Stimulated activated CD4-positive, alpha-beta T cell treated with anti-CD3 and anti-CD28 coated beads, Interleukin-1b, Interleukin-23, amount 100 ng/mL, for 48 hours (primary cell): ENCODE data around the gene SMYD3.
"Not testable (repeated sequence)": the region's sequence is repeated elsewhere in the genome, so short reads cannot be mapped to it uniquely, and the experiment has no call there.

Source experiments
- DNase-seq: peaks from one replicate; pipeline ENCODE4 v3.0.0-alpha.2; 2020

The SMYD3 gene

DNA sequence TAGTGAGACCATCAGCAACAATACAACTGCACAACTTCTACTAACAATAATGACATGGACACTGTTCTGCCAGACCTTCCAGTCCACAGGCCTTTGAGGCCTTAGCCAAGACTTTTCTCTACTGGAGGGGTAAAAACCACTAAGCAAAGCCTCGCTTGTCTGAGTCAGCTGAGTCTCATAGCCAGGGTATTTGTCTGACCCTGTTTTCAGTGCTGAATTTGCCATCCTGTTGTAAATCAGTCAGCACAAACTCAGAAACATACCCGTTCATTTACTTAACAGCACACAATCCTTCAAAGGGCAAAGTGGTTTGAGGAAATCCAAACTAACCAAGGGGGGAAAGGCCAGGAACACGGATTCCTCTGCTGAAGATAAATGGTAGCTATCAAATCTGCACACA, 537.8 kb downstream of the SMYD3 start:
- DNase-seq = no peak

DNA sequence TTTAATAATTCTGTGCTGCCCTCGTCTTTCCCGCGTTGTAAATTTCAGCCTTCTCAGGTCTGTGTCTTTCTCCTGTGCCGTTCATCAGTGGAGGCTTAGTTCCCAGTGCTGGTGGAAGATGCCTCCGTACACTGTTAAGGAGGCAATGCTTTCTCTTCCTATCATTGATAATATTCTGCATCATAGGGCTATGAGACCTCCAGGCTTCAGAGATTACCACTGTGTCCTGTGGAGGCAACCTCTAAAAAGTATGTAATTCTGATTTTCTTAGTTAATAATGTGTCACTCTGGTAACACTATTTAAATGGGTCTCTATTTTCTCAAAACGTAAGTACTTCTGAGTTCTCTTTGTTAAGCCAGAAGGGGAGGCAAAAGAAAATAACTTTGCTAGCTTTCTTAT, 538.3 kb downstream of the SMYD3 start:
- no peak for DNase-seq

DNA sequence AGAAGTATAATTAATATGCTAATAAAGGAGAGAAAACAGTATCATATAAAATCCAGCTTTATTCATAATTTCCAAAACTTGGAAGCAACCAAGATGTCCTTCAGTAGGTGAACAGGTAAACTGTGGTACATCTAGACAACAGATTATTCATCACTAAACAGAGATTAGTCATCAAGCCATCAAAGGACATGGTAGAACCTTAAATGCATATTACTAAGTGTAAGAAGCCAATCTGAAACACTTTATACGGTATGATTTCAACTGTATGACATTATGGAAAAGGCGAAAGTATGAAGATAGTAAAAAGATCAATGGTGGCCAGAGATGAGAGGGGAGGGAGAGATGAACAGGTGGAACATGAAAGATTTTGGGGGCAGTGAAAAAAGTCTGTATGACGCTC, 541.7 kb downstream of the SMYD3 start:
- no peak for DNase-seq

DNA sequence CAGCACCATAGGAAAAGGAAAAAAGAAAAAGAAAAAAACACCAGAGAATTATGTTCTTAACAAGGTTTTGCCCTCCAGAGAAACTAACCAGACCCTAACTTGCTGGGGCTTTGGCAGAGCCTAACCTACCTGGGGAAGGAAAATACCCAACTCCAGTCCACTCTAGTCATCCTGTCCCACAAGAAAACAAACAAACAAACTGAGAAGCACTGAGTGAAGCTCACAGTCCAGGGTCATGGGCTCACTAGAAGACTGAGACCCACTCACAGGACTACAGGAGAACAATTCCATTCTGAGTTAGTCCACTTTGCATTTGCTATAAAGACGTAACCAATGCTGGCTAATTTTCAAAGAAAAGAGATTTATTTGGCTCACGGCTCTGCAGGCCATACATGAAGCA, 543.4 kb downstream of the SMYD3 start:
- DNase-seq = no peak

DNA sequence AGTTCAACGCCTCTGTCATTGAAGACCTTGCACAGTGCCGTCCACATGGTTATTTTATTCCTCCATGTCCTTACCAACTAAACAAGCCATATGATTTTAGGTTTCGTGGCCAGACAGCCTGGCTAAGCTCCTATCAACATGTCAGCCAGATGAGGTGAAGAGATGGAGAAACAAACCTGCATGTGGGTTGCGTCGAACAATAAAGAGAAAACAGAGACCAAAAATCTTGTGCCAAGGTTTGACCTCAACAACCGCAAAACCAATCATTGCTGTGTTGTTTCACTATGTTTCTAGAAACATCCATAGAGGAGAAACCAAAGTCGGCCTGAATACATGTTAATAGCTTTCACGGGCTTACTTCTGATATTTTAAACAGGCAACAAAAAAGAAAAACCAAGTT, 544.6 kb downstream of the SMYD3 start:
- no peak for DNase-seq

DNA sequence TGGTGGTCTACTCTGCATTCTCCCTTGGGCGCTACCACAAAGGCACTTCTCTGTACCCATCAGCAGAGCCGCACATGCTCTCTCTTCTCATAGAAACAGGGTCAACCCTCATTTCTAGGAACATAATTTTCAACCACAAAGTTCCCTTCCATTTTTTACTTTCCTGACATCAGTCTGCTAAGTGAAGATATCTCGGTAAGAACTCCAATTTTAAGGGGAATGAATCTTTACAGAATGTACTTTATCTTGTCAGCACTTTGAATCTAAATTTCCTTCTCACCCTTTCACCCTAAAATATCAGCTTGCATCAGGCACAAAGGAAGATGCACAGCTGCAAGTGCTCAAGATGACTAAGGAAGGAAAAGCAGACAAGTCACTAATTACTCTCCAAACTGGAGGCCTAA, 545.9 kb downstream of the SMYD3 start:
- DNase-seq = no peak

DNA sequence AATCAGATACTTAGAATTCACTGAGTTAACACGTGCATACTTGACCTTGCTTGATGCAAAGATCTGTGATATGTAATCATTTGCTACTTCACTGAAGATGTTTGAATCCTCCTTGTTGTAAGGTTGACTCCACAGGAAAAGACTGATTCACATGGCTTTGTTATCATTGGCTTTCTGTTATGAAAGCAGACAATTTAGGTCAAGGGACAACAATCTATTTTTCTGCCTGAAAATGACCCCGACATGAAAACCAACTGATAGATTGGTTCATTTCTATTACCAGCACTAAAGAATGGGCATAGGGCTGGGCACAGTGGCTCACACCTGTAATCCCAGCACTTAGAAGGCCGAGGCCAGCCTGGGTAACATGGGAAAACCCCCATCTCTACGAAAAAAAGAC, 546.9 kb downstream of the SMYD3 start:
- no peak for DNase-seq

DNA sequence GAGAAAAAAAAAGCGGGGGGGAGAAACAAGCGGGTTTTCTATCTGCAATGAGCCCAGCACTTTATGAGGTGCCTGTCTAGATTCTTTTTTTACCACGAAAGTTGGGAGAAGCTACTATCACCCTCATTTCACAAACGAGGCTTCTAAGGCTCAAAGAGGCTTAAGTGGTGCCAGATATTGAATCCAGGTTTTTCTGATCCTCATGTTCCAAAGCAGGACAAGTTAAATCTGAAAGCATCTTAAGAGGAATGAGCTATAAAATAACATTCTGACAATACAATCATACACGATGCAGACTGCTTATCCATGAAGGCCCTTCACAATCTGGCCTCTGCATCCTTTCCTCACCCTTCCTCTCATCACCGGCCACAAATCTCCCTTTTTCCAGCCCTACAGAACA, 549.1 kb downstream of the SMYD3 start:
- no peak for DNase-seq

DNA sequence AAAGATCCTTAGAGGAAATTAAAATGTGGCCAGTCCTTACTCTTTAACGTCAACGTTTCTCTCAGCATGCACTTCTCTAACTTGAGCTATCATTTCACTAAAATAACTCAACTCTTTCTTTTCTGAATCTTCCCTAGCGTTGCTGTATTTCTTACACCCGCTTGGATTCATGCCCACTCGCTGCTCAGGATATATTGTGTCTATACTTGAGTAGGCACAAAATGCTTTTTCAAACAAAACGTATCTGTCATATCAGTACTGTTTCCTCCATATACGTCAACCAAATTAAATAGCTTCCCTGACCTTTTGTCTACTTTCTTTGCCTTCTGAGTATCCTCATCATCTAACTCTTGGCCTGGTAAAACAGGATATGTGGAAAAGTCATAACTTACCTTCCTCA, 549.7 kb downstream of the SMYD3 start:
- no peak for DNase-seq

DNA sequence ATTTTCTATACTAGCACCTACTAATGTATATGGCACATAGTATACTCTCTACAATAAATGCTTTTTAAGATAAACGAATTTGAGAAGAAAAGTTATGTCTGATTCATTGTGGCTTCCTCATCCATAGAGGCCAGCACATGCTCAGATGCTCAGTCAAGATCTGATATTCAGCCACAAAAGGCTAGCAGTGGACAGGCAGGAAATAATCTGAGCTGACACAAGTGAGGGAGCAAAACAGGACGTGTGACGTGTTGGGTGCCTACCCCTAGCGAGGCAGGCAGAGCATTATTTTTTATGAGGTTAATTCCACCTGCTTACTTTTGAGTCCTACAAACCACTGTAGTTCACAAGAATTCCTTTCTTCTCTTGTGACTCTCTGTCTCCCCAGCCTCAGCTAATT, 550.9 kb downstream of the SMYD3 start:
- peak; percentile 22 for DNase-seq

DNA sequence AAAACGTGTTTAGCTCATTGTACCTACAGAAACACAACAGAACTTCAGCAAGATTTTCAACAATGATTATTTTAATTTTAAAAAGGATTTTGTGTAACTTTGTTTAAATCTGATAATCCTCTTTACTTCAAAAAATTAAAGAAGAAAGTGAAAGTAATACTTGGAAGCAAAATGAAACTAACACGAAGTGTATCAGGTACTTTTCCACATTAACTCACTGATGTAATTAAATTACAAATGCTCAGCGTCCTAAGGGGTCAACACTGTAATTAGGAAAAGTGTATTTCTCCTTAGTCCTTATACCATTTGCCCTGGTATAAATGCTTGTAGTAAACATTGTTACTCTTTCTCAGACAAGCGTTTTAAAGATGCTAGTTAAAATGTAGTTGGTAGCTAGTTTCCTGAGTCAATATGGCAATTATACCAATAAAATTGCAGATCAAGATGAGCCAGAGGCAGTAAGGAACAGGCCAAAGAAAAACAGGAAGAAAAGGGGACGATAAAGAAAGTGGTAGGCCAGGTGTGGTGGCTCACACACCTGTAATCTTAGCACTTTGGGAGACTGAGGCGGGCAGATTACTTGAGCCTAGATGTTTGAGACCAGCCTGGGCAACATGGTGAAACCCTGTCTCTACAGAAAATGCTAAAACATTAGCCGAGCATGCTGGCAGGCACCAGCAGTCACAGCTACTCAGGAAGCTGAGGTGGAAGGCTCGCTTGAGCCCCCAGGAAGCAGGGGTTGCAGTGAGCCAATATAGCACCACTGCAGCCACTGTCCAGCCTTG, 553.0 kb downstream of the SMYD3 start:
- DNase-seq = no peak

DNA sequence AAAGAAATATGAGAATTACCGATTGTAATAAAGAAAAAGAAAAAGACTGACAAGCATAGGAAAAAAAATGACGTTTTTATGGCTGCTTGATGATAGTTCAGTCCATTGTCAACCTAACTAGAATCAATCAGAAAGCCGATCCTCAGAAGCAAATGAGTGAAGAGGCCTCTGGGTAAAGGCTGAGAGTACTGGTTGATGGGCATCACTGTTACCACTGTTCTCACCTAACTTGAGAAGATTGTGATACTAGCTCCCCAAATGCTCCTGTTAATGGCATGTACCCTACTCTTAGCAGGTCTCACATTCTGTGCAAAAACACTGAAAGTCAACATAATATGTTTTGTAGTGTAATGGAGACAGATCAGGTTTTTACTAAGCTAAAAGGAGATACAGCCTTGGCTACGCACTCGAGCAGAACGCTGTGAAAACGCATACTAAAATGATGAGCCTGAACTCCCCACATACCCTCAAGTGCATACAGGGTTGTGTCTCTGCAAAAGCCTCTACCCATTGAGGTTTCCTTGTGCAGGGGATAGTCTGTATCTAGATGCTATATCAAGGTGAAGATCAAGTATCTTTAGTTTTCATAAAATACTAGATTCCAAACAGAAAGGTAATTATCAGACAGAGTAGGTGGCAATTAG, 554.6 kb downstream of the SMYD3 start:
- no peak for DNase-seq

DNA sequence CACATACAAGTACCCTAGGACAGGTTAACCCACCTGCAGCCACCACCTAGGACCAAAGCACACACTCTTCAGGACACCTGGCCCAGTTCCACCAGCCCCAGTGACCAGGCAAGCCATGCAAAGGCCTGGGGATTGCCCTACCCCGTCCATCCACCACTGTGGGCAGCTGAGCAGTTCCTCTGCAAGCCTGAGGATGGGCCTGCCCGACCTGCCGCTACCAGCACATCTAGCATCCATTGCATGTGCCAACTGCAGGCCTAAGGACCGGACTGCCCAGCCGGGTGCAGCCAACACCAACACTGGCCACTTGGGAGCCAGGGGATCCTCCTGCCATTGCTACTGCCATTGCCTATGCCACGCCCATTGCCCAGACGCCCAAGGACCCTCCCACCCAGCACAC, 558.3 kb downstream of the SMYD3 start:
- DNase-seq = no peak

DNA sequence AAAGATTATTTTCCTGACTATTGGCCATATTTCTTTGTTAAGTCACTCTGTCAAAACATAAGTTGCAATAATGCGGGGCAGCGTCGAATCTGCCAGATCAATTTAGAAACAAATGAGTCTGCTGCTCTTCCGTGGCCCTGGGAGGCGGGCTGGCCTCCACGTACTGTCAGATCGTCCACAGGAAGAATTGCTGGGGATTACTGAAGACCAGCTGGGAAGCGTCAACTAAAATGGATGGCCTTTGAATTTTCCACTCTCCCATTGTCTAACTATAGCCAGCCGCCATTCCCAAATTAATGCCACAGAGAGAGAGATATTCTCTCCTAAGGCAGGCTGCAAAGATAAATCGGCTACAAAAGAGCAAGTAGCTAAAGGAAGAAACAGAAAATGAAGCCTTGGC, 560.2 kb downstream of the SMYD3 start:
- DNase-seq = no peak

DNA sequence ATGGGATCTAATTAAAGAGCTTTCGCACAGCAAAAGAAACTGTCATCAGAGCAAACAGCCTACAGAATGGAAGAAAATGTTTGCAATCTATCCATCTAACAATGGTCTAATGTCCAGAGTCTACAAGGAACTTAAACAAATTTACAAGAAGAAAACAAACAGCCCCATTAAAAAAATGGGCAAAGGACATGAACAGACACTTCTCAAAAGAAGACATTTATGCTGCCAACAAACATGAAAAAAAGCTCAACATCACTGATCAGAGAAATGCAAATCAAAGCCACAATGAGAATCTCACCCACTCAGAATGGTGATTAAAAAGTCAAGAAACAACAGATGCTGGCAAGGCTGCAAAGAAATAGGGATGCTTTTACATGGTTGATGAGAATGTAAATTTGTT, 561.9 kb downstream of the SMYD3 start:
- DNase-seq = not testable (repeated sequence)

DNA sequence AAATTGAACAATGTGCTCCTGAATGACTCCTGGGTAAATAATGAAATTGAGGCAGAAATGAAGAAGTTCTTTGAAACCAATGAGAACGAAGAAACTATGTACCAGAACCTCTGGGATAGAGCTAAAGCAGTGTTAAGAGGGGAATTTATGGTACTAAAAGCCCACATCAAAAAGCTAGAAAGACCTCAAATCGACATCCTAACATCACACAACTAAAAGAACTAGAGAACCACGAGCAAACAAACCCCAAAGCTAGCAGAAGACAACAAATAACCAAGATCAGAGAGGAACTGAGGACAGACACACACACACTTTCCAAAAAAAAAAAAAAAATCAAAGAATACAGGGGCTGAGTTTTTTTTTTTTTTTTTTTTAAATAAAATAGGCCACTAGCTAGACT, 564.2 kb downstream of the SMYD3 start:
- DNase-seq = no peak

DNA sequence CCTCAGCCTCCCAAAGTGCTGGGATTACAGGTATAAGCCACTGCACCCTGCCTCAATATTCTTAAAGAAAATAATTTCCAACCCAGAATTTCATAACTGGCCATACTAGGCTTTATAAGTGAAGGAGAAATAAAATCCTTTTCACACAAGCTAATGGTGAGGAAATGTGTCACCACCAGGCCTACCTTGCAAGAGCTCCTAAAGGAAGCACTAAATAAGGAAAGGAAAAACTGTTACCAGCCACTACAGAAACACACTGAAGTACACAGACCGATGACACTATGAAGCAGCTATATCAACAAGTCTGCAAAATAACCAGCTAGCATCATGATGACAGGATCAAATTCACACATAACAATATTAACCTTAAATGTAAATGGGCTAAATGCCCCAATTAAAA, 565.3 kb downstream of the SMYD3 start:
- not testable (repeated sequence) for DNase-seq

DNA sequence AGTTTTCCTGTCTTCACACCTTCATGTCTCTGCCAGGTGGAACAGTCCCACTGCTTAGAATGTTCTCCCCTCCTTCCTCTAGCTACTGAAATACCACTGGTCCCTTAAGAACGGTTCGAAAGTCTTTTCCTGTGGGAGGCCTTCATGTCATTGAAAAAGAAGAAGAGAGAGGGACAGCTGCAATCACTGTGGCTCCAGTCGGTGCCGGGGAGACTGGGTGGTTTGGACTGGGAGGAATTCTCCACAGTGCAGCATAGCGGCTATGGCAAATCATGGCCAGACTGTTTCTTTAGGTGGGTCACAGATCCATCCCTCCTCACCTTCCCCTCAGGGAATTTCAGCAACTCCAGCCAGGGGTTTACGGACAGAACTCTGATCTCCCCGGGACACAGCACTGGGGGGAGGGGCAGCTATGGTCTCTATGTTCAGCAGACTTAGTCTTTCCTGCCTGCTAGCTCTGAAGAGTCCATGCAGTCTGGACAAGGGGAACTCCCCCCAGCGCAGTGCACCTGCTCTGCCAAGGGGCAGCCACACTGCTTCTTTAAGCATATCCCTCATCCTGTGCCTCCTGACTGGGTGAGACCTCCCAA, 567.2 kb downstream of the SMYD3 start:
- no peak for DNase-seq

DNA sequence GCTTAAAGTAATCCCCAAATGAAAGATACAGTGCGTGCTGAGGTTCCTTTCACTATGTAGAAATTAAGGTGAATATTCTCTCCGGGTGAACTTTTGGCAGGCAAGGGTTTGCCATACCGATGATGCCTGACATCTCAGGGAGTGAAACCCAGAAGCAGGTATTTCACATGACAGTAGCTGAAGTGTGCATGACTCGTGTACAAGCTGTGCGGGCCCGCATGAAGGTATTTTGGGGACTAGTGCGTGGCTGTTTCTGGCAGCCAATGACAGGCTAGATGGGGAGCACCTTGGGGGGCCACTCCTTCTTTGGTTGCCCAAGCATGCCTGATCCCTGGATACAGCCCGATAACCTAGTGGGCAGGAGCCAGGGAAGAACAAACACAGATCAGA, 569.0 kb downstream of the SMYD3 start:
- DNase-seq = no peak

DNA sequence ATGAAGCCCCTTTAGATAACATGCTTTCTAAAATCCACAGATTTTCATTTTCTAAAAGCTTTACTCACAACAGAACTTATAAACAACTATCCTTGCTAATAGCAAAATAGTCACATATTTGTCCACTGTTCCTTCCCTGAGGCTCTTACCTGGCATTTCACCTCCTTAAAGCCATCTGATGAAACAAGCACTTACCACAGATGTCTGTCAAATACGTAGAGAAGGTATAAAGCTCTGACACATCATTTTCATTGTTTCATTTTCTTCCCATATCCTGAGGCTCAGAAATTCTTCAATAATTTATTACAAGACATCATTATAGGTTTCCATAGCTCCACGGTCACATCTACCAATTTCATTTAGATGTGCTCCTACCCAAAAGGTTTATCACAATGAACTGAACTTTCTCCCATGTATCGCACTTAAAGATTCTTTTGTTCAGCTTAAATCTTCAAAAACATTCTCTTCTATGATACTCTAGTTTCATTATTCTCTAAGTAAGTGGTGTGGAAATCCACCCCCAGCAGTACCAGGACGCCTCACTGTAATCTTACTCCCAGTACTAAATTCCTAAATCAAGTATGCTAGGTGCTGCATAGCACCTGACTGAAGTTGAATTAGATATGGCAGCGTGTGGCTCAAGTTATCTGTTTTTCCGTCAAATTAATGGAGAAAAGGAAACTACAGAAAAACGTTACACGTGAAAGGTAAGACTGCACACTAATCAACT, 569.6 kb downstream of the SMYD3 start:
- DNase-seq = no peak

DNA sequence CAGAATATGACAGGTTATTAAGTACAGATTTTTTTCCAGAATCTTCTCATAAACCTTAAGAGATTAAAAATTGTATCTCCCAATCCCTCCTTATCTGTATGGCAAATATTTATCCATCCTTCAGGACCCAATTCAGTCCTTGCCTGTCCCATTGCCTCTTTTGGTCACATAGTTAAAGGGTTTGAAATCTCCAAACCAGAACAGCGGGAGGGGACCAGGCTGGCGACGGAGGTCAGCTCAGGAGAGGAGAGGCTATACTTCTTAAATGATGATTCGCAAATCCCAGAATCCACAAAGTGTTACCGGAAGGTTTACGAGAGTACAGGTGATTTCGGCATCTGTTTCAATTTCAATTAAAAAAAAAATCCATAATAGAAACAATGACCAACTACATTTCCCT, 572.7 kb downstream of the SMYD3 start:
- no peak for DNase-seq

DNA sequence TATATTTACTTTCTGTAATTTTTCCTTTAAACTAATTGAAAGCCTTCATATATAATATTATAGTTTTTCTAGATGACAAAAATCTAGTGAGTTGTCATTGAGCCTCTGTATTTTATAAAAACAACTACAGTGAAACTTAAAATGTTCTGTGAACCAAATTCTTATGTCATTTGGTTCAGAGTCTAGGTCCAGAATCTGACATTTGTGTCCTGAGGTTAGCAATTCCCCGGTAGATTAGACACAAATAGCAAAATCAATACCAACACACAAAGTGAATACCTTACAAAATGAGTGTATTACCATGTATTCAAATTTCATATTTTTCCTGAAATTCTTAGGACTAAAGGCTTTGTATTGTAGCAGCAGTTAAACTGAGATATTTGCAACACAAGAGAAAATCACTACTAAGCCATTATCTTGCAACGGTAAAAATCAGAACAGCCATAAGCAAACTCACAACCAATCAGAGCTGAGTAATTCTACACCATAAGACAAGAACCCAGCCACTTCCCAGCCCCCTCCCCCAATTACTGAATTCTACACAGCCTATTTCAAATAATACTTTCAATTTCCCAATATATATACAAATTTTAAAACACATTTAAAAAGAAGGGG, 573.5 kb downstream of the SMYD3 start:
- no peak for DNase-seq

DNA sequence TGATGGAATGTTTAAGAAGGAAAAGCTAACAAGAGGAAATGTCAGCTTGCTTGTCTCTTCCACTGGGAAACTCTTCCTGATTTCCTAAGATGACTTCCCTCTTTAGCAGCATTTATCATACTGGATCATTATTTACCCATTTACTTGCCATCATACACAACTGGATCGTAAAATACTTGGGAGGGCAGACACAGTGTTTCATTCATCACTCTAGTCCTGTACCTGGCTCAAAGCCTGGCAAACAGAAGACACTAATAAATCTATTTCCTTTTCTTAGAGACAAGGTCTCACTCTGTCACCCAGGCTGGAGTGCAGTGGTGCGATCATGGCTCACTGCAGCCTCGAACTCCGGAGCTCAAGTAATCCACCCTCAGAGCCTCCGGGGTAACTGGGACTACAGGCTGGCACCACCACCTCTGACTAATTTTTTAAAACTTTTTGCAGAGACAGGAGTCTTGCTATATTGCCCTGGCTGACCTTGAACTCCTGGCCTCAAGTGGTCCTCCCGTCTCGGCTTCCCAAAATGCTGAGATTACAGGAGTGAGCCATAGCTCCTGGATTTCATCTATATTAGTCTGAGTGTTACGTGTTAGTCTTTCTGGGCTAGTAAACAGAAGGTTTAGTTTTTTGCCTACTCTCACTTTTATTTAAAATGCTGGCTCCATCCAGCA, 574.6 kb downstream of the SMYD3 start:
- DNase-seq = no peak
